Measurements from ENCODE around the gene HIPK1.
"Not testable (repeated sequence)": the region's sequence is repeated elsewhere in the genome, so short reads cannot be mapped to it uniquely, and the experiment has no call there.

Gene HIPK1

DNA sequence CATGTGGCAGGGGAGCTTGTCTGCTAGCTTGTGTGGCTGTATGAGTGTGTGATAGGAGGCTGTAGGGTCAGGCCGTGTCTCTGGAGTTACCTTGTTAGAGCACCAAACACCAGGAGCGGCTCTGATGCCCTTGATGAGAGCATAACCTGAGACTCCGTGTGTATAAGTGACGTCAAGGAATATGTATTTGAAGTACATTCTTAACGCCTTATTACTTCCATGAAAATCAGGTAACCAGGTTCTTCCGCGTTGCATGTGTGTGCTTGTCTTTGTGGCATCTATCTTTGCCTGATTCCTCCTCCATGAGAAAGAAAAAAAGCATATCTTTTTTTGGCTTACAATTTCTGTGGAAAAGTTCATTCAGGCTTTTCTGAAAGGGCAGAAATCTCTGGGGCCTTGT is 54.7 kb downstream of the HIPK1 start:
- DNase-seq = no peak

GRCh38 chr1:113984710-113985109 is 55.6 kb downstream of the HIPK1 start:
- DNase-seq = no peak

- no peak for DNase-seq
Observed at GRCh38 chr1:113986802-113987201, 57.7 kb downstream of the HIPK1 start.

GRCh38 chr1:113987259-113987658 is 58.1 kb downstream of the HIPK1 start:
- no peak for DNase-seq

- no peak for DNase-seq
Observed at GRCh38 chr1:113990530-113990929, 61.4 kb downstream of the HIPK1 start.

- DNase-seq = no peak
Observed at GRCh38 chr1:113990961-113991360, 61.8 kb downstream of the HIPK1 start.

- DNase-seq = no peak
Observed at GRCh38 chr1:113991467-113991997, 62.4 kb downstream of the HIPK1 start.

- DNase-seq = no peak
Observed at GRCh38 chr1:113993072-113993471, 63.9 kb downstream of the HIPK1 start.

GRCh38 chr1:113993766-113994165 is 64.6 kb downstream of the HIPK1 start:
- DNase-seq = no peak

DNA sequence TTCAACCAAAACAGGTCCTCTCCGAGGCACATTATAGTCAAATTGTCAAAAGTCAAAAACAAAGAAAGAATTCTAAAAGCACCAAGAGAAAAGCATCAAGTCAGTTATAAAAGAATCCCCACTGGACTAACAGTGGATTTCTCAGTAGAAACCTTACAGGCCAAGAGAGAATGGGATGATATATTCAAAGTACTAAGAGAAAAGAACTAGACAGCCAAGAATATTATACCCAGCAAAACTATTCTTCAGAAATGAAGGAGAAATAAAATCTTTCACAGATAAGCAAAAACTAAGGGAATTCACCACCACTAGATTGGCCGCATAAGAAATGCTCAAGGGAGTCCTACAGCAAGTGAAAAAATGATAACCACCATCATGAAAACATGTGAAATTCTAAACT is 66.3 kb downstream of the HIPK1 start:
- no peak for DNase-seq

DNA sequence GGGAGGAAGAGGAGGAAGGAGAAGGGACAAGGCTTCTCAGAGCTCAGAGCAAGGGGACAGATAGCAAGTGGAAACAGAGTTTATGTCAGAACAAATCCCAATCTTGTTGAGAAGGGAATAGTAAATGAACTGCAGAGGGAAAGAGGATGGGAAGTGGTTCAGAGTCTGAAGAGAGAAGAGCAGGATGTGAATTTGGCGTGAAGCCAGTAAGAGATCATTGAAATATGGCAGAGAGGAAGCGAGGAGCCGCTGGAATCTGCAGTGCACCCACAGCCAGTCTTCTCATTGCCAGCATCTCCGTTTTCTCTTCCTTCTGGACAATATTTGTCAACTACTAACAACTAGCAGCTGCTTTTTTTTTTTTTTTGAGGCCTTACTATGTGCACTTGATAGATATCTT is 69.2 kb downstream of the HIPK1 start:
- no peak for DNase-seq

DNA sequence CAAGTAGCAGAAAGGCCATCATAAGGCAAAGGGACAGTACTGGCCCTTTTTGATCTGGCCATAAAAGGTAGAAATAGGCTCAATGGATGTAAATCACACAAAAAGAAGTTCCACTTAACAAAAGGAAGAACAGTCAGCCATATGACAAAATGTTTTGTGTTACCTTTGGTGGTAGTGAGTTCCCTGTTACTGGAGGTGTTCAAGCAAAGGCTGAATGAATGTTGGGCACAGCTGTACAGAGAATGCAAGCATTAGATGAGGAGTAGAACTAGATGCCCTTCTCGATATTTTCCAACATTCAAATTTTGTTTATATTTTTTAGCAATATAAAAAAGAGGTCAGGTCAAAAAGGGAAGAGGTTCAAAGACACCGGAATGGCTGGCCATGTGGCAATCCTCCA is 70.1 kb downstream of the HIPK1 start:
- DNase-seq = no peak

DNA sequence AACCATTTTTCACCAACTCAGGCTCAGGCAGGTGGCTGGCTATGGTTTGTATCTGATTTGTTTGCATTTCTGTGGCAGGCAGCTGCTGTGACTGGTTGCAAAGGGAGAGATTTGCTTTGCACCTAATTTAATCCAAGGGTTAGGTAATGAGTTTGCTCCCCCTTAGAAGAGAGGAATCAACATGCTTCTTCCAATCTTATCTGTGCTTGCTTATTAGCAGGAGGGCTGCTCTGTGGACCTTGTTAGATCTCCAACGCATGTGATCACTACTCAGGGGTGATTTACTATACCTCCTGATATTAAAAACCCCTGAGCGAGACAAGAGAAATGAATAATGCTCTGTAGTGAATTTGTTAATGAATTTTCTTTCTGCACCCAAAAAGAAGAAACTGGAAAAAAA is 70.7 kb downstream of the HIPK1 start:
- DNase-seq = no peak

GRCh38 chr1:114000406-114000805 is 71.3 kb downstream of the HIPK1 start:
- DNase-seq = no peak

DNA sequence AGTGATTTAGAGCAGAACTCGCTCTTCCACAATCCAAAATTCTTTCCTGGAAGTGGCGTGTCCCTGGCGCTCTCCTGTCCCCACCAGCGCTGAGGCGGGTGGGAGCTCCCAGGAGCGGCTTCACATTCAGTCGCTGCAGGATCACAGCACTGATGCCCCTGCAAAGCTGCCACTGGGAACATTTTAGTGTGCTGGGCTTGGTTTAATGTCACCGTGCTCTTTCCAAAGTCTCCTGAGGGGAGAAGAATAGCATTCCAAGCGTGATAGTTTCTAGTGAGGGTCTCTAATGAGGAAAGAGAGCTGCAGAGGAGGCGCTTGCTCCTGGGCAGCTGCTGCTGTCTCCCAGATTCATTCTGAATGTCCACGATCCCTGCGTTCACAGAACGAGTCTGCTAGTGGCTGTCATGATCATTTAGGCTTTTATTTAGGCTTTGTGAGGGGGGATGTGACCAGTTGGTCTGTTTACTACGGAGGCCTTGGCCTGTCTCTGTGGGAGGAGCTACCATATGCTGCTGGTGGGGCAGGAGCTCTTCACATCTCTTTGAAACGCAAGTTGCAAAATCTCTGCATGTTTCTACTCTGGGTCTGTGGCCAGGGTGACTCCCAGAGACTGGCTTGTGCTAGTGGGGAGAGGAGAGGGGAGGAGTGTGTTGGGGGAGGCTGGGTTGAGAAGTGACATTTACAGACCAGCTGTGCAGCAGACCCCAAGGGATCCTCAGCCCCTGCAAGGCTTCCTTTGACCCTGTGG is 73.5 kb downstream of the HIPK1 start:
- no peak for DNase-seq

DNA sequence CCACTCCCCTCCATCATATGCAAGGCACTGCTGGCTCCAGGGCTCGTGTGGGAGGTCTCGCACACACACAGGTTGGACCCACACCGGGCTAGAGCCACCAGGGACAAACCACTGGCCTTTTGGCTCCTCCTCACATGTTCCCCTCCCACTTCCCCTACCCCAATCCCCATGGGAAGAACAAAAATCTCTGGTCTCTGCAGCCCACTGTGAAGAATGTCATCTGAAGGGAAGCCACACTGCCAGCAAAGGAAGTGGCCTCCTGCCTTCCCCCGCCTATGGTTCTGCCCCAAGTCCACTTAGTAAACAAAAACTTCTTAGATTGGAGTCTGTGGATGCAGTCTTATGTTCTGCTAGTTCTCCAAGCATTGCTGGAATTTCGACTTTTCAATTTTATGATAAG is 74.3 kb downstream of the HIPK1 start:
- no peak for DNase-seq

DNA sequence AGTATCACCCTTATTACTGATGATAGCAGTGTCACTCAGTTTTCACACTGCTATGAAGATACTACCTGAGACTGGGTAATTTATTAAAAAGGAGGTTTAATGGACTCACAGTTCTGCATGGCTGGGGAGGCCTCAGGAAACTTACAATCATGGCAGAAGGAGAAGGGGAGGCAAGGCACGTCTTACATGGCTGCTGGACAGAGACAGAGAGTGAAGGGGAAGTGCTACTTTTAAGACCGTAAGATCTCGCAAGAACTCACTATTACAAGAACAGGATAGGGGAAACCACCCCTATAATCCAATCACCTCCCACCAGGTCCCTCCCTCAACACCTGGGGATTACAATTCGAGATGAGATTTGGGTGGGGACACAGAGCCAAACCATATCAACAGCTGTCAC is 77.7 kb downstream of the HIPK1 start:
- DNase-seq = not testable (repeated sequence)

DNA sequence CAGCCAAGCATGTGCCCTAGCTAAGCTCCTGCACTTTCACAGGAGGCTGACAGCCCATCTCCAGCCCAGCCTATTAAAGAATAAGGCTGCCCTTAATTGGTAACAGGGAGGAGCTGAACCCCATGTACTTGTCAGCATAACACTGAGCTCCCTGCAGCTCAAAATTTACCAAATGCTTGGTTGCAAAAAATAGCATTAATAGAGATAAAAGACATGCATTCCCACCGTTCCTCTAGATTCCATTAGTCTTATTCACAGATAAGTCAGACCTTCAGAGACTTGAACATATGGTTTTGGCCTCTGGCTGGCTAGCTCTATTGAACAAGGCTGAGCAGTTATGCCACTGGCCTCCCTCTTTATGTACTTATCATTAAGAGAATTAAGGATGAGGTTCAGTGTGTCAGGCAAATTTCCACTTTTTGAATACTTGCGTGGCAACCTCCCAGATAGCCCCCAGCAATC is 79.4 kb downstream of the HIPK1 start:
- no peak for DNase-seq

- DNase-seq = no peak
Observed at GRCh38 chr1:114008993-114009392, 79.9 kb downstream of the HIPK1 start.

DNA sequence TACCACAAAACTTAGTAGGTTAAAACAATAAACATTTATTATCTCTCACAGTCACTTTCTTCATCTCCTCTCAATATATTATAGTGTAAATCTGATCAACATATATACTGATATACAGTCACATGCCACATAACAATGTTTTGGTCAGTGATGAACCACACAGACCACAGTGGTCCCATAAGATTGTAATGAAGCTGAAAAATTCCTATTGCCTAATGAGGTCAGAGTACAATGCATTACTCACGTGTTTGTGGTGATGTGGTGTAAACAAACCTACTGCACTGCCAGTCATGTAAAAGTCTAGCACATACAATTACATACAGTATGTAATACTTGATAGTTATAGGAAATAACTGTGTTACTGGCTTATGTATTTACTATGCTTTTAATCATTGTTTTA is 80.3 kb downstream of the HIPK1 start:
- DNase-seq = no peak

GRCh38 chr1:114010433-114011184 is 81.5 kb downstream of the HIPK1 start:
- no peak for DNase-seq

DNA sequence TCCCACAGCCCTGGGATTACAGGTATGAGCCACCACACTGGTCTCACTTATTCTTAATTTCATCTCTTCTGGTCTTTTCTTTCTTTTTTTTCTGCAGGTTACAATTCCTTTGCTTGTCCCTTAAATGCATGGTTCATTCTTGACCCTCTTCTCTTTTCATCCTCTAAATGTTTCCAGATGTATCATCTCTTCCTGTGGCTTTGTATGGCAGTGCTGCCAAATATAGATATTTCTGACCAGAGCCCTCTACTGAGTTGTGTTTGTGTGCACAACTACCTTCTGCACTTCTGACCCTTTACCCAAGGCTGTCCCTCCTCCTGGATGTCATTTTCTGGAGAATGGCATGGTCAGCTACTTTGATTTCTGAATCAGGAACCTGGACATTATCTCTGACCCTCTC is 82.7 kb downstream of the HIPK1 start:
- no peak for DNase-seq

- DNase-seq = no peak
Observed at GRCh38 chr1:114015075-114015474, 86.0 kb downstream of the HIPK1 start.

- not testable (repeated sequence) for DNase-seq
Observed at GRCh38 chr1:114019724-114020123, 90.6 kb downstream of the HIPK1 start.
